ENCODE measurements around the gene CDC42. TPM values are rescaled to one million over a fixed set of nuclear protein-coding genes. Genes with fewer than 3 reads are reported as not detected.

CDC42 gene
- total RNA-seq, 1 donor, result 525 TPM

DNA sequence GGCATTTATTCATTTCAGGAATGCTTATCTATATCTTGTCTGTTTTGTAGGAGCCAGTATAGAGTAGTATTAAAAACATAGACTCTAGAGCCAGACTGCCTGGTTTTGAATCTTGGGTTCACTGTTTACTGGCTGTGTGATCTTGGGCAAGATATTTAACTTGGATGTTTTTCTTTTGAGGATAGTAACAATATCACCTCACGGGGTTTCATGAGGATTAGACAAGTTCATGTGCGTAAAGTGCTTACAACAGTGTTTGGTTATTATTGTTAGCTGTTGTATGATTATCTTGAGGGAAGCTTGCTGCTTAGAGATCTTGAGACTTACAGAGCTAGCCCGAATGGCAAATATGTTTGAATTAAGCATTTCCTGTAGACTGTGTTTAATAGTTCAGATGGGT is 50.2 kb downstream of the CDC42 start:
- H3K4me3 ChIP-seq (ENCODE audit: low read depth, low read length), result no peak overlapping the region
- no peak for DNase-seq (ENCODE audit: low read depth)
- TF ChIP-seq, protein P1, sequence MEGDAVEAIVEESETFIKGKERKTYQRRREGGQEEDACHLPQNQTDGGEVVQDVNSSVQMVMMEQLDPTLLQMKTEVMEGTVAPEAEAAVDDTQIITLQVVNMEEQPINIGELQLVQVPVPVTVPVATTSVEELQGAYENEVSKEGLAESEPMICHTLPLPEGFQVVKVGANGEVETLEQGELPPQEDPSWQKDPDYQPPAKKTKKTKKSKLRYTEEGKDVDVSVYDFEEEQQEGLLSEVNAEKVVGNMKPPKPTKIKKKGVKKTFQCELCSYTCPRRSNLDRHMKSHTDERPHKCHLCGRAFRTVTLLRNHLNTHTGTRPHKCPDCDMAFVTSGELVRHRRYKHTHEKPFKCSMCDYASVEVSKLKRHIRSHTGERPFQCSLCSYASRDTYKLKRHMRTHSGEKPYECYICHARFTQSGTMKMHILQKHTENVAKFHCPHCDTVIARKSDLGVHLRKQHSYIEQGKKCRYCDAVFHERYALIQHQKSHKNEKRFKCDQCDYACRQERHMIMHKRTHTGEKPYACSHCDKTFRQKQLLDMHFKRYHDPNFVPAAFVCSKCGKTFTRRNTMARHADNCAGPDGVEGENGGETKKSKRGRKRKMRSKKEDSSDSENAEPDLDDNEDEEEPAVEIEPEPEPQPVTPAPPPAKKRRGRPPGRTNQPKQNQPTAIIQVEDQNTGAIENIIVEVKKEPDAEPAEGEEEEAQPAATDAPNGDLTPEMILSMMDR (IDR thresholded peaks at IDR 0.05; ENCODE audit: insufficient read depth, low read length), result no peak

DNA sequence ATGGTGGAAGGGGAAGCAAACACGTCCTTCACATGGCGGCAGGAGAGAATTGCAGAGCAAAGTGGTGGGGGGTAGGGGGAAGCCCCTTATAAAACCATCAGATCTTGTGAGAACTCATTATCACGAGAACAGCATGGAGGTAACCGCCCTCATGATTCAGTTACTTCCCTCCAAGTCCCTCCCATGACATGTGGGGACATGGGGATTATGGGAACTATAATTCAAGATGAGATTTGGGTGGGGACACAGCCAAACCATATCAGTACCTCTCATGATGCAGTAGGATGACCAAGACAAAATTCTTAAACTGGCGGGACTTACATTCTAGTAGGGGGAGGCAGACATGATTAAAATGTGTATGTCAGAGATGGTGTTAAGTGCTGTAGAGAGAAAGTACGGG is 51.6 kb downstream of the CDC42 start:
- DNase-seq (ENCODE audit: low read depth), result no peak
- TF ChIP-seq, protein P1 (IDR thresholded peaks at IDR 0.05; ENCODE audit: insufficient read depth, low read length), result no peak
- no peak overlapping the region for H3K4me3 ChIP-seq (ENCODE audit: low read depth, low read length)

DNA sequence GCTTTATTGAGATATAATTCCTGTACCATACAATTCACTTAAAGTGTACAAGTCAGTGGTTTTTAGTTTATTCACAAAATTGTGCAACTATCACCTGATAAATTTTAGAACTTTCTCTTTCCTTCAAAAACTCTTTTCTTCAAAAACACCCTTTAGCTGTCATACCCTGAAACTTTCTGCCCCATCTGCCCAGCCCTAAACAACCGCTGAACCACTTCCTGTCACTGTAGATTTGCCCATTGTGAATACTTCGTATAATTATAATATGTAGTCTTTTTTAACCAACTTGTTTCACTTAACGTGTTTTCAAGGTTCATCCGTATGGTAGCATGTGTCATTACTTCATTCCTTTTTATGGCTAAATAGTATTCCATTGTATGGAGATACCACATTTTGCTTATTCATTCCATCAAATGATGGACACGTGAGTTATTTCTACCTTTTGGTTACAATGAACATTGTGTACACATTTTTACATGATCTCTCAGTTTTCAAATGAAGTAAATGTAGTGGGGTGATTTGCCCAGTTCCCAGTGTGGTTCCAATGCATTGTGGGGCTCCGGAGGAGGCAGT is 52.4 kb downstream of the CDC42 start:
- TF ChIP-seq, protein P1 (IDR thresholded peaks at IDR 0.05; ENCODE audit: insufficient read depth, low read length), result no peak
- DNase-seq (ENCODE audit: low read depth), result no peak
- H3K4me3 ChIP-seq (ENCODE audit: low read depth, low read length), result no peak overlapping the region

GRCh38 chr1:22105611-22106207 is 53.2 kb downstream of the CDC42 start:
- H3K4me3 ChIP-seq (ENCODE audit: low read depth, low read length), result no peak overlapping the region
- peak; percentile 79 for DNase-seq (ENCODE audit: low read depth)
- TF ChIP-seq, protein P1 (IDR thresholded peaks at IDR 0.05; ENCODE audit: insufficient read depth, low read length), result peak; percentile 87

DNA sequence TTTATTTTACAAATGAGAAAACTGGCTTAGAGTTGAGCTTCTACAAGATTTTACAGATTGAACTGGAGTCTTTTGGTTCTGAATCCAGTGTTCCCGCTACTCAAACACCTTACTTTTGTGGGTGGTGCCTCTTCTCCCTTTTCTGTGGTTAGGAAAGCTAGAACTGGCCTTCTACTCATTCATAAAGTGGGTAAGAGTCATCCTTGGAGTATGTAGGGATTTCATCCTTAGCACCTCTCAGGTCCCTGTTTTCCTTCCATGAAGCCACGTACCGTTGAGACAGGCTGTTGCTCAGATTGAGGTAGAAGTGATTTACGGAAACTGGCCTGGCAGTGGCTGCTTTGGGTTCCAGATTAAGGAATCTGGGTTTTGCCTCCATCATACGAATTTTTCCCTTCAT is 54.6 kb downstream of the CDC42 start:
- DNase-seq (ENCODE audit: low read depth), result no peak
- TF ChIP-seq, protein P1 (IDR thresholded peaks at IDR 0.05; ENCODE audit: insufficient read depth, low read length), result no peak
- no peak overlapping the region for H3K4me3 ChIP-seq (ENCODE audit: low read depth, low read length)

GRCh38 chr1:22108339-22109105 is 56.0 kb downstream of the CDC42 start:
- TF ChIP-seq, protein P1 (IDR thresholded peaks at IDR 0.05; ENCODE audit: insufficient read depth, low read length), result no peak
- DNase-seq (ENCODE audit: low read depth), result peak; percentile 68
- no peak overlapping the region for H3K4me3 ChIP-seq (ENCODE audit: low read depth, low read length)
